Bronchial epithelial cell (primary cell): ENCODE results near the gene BFSP1. TPM values are rescaled to one million over a fixed set of nuclear protein-coding genes. Genes with fewer than 3 reads are reported as not detected.

ENCODE experiments used
- DNase-seq: peaks from one replicate; pipeline ENCODE4 v3.0.0-alpha.2; 2010; ENCODE audit warnings: low read depth
- FAIRE-seq: peaks from 2 replicates; lab custom pipeline; 2011; peaks lifted over from hg19 to GRCh38; lab: Jason Lieb, UNC
- H3K27me3 ChIP-seq: 2 replicates; pipeline ENCODE4 v1.5.1; 2011; ENCODE audit warnings: low read length; ENCODE audit not compliant: control insufficient read depth, insufficient read depth
- H3K36me3 ChIP-seq: 2 replicates; pipeline ENCODE4 v1.5.1; 2011; ENCODE audit warnings: low read length; ENCODE audit not compliant: control insufficient read depth, insufficient read depth
- H3K4me3 ChIP-seq: 2 replicates; pipeline ENCODE4 v1.5.1; 2011; ENCODE audit warnings: mild to moderate bottlenecking, low read depth, low read length, control low read depth
- total RNA-seq: library from RNA; depleted of rRNA; stranded (reverse); fragments of >200 nt; gene quantifications from 2 replicates; pipeline ENCODE4 v1.2.1, GENCODE V29; 2014
- TF ChIP-seq, protein P1 (sequence below): IDR thresholded peaks from 2 replicates; pipeline ENCODE4 v1.5.1; 2011; ENCODE audit warnings: mild to moderate bottlenecking, moderate library complexity, low read length, control low read depth, inconsistent platforms; ENCODE audit not compliant: insufficient read depth, severe bottlenecking

Gene BFSP1
- total RNA-seq, 1 donor from 2014 or later: 2.9 TPM

DNA sequence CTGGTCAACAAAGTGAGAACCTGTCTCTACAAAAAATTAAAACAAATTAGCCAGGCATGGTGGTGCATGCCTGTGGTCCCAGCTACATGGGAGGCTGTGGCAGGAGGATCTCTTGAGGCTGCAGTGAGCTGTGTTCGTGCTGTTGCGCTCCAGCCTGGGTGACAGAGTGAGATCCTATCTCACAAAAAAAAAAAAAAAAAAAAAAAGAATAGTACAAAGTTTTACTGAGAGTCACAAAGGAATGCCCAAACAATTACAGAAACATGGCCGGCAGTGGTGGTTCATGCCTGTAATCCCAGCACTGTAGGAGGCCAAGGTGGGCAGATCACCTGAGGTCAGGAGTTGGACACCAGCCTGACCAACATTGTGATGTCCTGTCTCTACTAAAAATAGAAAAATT, 23.9 kb upstream of the BFSP1 start:
- FAIRE-seq: no peak
- TF ChIP-seq, protein P1, sequence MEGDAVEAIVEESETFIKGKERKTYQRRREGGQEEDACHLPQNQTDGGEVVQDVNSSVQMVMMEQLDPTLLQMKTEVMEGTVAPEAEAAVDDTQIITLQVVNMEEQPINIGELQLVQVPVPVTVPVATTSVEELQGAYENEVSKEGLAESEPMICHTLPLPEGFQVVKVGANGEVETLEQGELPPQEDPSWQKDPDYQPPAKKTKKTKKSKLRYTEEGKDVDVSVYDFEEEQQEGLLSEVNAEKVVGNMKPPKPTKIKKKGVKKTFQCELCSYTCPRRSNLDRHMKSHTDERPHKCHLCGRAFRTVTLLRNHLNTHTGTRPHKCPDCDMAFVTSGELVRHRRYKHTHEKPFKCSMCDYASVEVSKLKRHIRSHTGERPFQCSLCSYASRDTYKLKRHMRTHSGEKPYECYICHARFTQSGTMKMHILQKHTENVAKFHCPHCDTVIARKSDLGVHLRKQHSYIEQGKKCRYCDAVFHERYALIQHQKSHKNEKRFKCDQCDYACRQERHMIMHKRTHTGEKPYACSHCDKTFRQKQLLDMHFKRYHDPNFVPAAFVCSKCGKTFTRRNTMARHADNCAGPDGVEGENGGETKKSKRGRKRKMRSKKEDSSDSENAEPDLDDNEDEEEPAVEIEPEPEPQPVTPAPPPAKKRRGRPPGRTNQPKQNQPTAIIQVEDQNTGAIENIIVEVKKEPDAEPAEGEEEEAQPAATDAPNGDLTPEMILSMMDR: no peak

DNA sequence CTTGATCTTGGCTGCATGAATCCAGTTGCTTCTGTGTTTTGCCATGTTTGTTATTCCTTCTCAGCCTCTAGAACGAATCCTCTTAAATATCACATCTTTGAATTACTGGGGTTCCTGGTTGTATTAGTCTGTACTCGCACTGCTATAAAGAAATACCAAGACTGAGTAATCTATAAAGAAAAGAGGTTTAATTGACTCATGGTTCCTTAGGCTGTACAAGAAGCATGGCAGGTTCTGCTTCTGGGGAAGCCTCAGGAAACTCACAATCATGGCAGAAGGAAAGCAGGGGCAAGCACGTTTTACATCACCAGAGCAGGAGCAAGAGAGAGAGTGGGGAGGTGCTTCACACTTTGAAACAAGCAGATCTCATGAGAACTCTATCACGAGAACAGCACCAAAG, 18.0 kb upstream of the BFSP1 start:
- TF ChIP-seq, protein P1: no peak
- FAIRE-seq: no peak
- Histone ChIP-seq H3K4me3 (no peak overlapping the region), H3K27me3 (no peaks in the 10 kb centered on the region), H3K36me3 (no peaks in the 10 kb centered on the region)
- DNase-seq: peak; percentile 51

More for the DNA sequence above, 23.9 kb upstream of the BFSP1 start:
- DNase-seq: no peak
- Histone ChIP-seq H3K36me3 (no peaks in the 10 kb centered on the region), H3K27me3 (no peaks in the 10 kb centered on the region), H3K4me3 (no peak overlapping the region)

DNA sequence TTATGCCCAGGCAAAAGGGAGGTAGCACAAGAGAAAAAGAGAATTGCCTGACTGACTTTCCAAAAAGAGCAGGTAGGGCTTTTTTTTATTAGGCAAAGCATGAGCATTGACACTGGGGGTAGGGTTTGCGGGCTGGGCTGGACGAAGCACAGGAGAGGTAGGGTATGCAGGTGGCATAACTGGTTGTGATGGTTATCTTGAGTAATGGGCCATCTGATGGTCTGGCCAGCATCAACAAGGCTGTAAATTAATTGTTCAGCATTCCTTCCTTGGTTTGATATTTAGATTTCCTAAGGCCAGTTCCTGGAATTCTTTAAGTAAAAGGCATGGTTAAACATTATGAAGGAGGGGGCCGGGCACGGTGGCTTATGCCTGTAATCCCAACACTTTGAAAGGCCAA, 13.9 kb upstream of the BFSP1 start:
- no peak overlapping the region for H3K4me3 ChIP-seq
- FAIRE-seq: no peak
- no peak for DNase-seq
- H3K27me3 ChIP-seq: no peaks in the 10 kb centered on the region
- no peaks in the 10 kb centered on the region for H3K36me3 ChIP-seq
- TF ChIP-seq, protein P1: no peak

DNA sequence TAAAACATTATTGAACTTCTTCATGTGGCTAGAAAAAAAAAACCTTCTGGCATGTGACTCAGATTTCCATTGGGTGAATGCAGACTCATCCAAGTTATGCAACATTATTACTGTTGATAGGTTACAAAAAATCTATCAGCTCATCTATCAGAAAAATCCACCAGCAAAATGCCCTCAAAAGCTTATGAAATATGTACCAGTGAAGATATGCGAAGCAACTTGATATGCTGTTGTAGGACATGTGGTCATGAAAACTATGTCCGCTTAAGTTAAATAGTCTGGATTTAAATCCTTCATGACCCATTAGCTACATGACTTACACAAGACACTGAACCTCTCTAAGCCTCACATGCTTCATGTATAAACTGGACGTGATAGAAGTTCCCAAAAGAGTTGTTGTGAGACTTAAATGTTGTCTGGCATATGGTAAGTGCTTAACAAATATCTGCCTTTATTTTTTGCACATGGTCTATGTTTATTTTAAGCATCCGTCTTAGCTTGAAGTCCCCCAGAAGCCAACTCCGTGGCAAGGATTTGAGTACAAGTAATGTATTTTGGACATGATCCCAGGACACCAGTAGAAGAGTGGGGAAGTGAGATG, 12.5 kb upstream of the BFSP1 start:
- Histone ChIP-seq H3K4me3 (no peak overlapping the region), H3K27me3 (no peaks in the 10 kb centered on the region), H3K36me3 (no peaks in the 10 kb centered on the region)
- TF ChIP-seq, protein P1: no peak
- DNase-seq (peak; percentile 49), FAIRE-seq (no peak)

DNA sequence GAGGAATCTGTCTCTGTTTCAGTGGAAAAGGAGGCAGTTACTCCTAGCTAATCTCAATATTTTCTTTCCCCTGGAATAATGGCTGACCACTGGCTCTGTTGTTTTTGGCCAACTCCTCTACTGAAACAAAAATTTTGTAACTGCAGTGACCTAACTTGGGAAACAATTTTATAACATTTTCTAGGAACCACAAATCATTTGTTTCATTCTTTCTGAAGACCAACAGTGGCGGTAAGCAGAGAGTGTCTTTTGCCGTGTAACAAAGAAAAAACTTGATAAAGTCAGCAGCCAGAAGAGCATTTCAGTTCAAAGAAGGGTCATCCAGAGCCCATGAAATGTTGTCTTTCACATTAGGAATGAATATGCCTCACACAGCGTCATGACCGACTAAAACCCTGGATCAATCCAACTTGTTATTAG, 11.8 kb upstream of the BFSP1 start:
- no peak for DNase-seq

DNA sequence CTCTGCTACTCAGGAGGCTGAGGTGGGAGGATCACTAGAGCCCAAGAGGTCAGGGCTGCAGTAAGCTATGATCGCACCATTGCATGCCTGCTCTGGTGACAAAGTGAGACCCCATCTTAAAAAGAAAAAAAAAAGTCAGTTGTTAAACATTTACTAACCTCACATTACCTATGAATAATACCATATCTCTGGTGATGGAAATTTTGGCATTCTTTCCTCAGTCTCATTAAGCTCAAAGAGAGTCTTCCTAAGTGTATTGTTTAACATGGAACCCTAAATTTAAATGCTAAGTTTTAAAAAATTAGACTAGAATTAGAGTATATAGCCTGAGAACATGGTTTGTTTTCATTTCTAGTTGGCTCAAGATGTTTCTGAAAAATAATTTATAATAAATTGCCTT, 11.3 kb upstream of the BFSP1 start:
- no peaks in the 10 kb centered on the region for H3K27me3 ChIP-seq
- FAIRE-seq (no peak), DNase-seq (no peak)
- H3K36me3 ChIP-seq: no peaks in the 10 kb centered on the region
- TF ChIP-seq, protein P1: no peak
- no peak overlapping the region for H3K4me3 ChIP-seq

More for the DNA sequence above, 11.8 kb upstream of the BFSP1 start:
- FAIRE-seq: no peak
- Histone ChIP-seq H3K4me3 (no peak overlapping the region), H3K27me3 (no peaks in the 10 kb centered on the region), H3K36me3 (no peaks in the 10 kb centered on the region)
- TF ChIP-seq, protein P1: no peak
